HG03571 (cell line): ENCODE measurements around the gene PPP1R1C.
"Not testable (repeated sequence)": the region's sequence is repeated elsewhere in the genome, so short reads cannot be mapped to it uniquely, and the experiment has no call there.

Experiments
- ATAC-seq: cut with Tn5 transposase; IDR thresholded peaks from one replicate; pipeline ENCODE4 v1.9.1; 2021; ENCODE audit not compliant: unreplicated experiment

Gene PPP1R1C

DNA sequence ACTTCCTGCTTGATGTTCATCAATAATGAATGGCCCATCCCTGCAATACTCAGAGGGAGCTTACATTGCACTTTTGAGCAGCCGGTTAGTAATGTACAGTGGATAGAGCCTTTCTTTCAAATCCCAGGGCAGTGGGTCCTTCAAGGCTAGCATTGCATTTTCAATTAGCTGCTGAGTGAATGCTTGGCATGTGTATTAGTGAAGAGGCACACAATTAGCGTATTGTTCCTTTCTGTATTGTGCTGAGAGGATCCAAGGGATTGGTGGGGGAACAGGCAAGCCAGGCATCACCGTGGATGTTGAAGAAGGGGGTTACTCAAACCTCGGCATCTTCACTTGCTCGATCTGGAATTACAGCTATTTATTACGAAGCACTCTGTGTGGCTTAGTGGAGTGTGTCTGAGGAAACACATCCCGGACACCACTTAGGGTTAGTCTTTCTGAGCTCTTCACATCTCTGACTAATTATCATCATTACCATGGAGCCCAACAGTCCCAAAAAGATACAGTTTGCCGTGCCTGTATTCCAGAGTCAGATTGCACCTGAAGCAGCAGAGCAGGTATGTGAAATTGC, at the start of gene PPP1R1C:
TSS of gene PPP1R1C (plus strand) at position 222 of the 574 bp plus-strand sequence. CDS start at position 480, 258 bp downstream.
- ATAC-seq, result no peak

DNA sequence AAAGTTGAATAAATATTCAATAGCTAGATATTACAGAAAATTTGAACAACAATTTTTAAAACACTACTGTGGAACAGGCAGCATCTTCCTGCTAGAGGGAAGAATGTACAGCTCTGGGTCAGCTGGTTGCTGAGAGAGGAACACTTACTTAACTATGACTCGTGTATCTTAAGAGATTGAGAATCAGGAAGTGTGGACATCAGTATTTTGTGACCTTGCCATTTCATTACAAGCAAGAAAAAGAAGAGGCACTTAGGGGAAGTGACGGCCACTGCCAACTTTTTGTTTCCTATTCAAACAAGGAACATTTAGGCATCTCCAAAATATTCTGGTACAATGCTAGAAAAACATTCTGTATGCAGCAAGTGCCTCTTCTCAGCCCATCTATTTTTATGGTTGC, 48.2 kb upstream of the PPP1R1C start:
- ATAC-seq, result no peak

- no peak for ATAC-seq
Observed at GRCh38 chr2:181943411-181944124, 42.1 kb upstream of the PPP1R1C start.

DNA sequence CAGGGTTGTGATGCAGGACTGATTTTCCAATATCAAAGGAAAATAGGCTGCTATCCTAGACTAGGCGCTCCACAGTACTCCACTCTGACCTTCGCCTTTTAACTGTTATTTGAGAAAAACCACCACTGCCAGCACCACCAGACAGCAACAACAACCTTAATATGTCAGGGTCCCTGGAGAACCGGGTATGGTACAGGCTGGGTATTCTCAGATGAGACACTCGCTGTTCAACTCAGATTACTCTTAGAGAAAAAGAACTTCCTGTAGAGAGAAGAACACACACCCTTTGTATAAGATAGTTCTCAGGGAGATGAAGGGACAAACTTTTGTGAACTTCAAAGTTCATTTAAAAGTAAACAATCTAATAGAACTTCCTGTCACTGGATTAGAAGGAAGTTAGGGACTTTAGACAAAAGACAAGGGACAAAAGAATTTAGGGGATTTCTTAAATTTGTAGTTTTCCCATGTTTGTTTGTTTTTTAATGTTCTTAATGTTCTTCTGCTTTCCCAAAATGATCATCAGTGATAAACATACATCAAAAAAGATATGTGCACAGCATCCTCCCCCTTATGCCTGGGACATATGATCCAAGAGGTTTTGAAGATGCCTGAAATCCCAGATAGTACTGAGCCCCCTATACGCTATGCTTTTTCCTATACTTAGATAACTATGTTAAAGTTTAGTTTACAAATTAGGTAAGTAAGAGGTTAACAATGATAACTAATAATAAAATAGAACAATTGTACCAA, 41.3 kb upstream of the PPP1R1C start:
- no peak for ATAC-seq

DNA sequence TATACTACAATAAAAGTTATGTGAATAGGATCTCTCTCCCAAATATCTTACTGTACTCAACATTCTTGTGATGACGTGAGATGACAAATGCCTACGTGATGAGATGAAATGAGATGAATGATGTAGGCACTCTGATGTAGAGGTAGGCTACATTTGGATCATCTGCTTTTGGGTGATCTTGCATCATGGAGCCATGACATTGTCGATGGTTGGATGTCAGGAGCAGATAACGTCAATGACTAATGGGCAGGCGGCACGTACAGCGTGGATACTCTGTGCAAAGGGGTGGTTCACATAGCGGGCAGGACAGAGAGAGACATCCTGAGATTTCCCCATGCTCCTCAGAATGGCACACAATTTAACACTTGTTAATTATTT, 40.8 kb upstream of the PPP1R1C start:
- no peak for ATAC-seq

DNA sequence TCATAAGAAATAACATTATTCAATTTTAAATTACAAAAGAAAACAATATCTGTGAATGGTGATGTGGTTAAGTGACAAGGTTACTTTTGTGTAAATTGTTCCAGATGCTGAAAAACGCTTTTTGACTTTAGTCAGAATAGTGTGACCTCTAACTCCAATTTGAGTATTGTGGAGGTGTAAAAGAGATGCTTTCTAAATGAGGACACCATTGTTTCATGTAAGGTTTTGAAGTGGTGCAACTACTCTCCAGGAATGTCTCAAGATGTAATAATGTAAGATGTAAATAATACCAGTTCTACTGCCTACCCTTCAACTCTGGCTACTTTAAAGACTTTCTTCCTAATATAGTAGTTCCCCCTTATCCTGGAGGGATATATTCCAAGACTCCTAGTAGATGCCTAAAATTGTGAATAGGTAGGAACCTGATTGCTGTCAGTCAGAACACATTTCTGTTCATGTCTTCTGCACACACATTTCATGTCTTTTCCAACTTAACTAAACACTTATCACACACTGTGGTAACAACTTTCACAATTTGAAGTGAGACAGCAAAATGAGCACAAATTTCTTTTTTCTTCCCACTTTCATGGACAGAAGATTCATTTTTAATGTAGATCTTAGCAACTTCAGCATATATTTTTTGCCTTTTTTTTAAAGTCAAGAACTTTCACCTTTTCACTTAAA, 39.1 kb upstream of the PPP1R1C start:
- ATAC-seq, result no peak

DNA sequence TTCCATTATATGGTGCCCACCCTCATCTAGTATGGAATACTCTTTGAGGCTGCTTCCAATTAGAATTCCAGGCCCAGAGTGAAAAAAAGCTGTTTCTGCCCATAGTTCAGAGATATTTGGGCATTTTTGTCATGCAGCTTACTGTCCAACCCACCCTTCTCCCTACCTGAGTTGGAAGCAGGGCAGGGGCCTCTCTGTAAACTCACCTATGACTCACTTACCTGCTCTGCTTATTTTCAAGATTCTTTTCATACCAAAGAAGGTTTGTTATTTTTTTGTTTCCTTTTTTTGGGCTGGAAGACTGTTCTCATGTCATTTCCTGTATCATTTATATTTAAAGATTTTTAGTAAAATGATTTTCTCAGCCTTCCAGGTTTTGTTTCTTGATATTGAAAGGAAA, 38.4 kb upstream of the PPP1R1C start:
- ATAC-seq, result no peak

DNA sequence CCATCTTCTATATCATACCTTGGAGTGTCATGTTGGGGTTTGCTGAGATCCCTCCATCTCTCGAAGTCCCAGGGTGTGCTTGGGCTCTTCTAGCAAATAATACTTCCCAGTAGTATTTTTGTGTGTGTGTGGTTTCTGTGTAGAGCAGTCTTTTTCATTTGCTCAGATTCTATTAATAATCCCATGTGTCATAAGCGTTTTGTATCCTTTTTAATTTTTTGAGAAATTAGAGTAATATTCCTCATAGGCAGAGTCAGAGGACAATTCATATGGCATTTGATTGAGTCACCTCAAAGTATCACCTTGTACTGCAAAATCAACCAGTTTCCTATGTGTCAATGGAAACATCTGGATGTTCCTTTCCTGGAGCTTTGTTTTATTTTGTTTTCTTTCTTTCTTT, 37.4 kb upstream of the PPP1R1C start:
- ATAC-seq, result no peak

DNA sequence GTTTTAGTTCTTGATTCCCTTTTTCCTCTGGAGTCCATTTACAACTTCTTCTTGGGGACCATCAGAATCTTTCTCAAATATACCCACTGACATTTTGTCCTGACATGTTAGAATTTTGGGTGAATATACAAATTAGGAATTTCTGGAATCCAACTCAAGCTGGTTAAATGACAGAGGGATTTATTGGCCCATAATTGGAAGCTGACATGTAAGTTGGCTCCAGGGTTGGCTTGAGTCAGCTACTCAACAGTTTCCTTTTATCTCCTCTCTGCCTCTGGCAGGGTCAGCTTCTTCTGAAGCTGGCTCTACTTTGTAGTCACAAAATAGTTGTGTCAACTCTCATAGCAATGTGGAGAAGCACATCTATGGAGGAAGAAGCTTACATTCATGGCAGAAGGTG, 36.6 kb upstream of the PPP1R1C start:
- no peak for ATAC-seq

- ATAC-seq, result no peak
Observed at GRCh38 chr2:181952404-181953226, 33.0 kb upstream of the PPP1R1C start.

GRCh38 chr2:181953881-181954537, 31.6 kb upstream of the PPP1R1C start:
- peak; percentile 70 for ATAC-seq

GRCh38 chr2:181954538-181954883, 31.1 kb upstream of the PPP1R1C start:
- ATAC-seq, result peak; percentile 14

GRCh38 chr2:181955010-181955409, 30.6 kb upstream of the PPP1R1C start:
- no peak for ATAC-seq

- not testable (repeated sequence) for ATAC-seq
Observed at GRCh38 chr2:181955866-181956265, 29.8 kb upstream of the PPP1R1C start.

- no peak for ATAC-seq
Observed at GRCh38 chr2:181957668-181958067, 28.0 kb upstream of the PPP1R1C start.

DNA sequence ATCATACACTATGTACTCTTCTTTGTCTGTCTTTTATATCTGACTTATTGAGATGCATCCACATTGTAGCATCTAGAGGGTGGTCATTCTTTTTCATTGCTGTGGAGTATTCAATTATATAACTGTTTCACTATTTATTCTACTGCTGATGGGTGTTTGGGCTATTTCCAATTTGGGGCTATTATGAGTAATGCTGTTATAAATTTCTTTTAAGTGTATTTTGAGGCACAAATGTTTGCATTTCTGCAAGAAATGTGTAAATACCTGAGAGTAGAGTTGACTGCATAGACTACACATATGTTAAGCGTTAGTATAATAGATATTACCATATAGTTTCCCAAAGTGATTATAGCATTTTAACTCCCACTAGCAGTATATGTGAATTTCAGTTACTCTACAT, 26.9 kb upstream of the PPP1R1C start:
- no peak for ATAC-seq

DNA sequence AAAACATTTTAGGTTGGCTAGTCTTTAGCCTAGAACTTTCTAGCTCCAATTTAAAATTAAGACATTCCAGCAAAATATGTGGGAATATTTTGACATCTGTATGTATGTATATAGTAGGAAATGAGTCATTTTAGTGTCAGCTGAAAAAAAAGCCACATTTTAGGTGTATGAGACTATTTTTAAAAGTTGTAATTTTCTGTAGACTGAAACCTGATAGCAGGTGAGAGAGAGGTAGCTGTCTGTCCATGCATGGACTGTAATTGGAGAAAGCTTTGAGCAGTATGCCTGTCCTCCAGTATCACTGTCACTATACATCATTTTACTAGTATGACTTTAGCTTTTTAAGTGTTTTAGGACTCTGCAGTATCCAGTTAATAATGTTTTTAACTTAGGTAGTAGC, 26.1 kb upstream of the PPP1R1C start:
- ATAC-seq, result no peak

- ATAC-seq, result not testable (repeated sequence)
Observed at GRCh38 chr2:181961167-181961566, 24.5 kb upstream of the PPP1R1C start.

DNA sequence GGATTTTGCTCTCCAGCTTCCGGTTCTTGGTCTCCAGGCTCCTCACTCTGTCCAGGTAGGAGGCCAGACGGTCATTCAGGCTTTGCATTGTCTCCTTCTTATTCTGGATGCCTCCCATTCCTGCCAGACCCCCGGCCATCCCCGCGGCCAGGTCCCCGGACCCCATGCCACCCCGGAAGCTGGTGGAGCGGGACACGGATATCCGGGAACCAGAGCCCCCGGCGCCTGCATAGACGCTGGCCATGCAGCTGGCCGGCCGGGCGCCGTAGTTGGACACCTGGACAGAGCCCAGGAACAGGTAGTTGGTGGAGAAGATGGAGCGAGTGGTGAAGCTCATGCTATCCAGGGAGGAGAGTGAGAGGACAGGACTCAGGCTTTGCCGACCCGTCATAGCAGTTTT, 23.5 kb upstream of the PPP1R1C start:
- no peak for ATAC-seq

DNA sequence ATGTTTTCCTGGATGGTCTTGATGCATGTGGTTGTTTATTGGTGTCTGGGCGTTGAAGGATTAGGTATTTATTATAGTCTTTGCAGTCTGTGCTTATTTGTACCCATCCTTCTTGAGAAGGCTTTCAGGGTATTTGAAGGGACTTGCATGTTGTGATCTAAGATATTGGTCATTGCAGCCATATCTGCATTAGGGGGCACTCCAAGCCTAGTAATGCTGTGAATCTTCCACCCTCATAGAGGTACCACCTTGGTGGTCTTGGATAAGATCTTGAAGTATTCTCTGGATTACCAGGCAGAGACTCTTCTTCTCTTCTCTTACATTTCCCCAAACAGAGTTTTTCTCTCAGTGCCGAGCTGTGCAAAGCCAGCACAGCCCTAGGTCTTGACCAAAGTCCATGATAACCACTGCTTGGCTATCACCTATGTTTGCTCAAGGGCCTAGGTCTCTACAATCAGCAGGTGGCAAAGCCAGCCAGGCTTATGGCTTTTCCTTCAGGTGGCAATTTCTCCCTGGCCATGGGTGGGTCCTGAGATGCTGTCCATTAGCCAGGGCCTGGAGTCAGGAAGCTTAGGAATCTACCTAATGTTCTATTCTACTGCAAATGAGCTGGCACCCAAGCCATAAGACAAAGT, 15.4 kb upstream of the PPP1R1C start:
- ATAC-seq, result no peak
